Fibroblast of villous mesenchyme (primary cell): ENCODE data around the gene GRIK4. TPM values are rescaled to one million over a fixed set of nuclear protein-coding genes. Genes with fewer than 3 reads are reported as not detected.

Experiments
- DNase-seq: peaks from one replicate; pipeline ENCODE4 v3.0.0-alpha.2; 2010; ENCODE audit warnings: low read depth
- H3K4me3 ChIP-seq: 2 replicates; pipeline ENCODE4 v1.5.1; 2011; ENCODE audit warnings: low read depth, mild to moderate bottlenecking, low read length
- CTCF ChIP-seq: IDR thresholded peaks from 2 replicates; pipeline ENCODE4 v1.5.1; 2012; ENCODE audit warnings: low read depth, mild to moderate bottlenecking, low read length; ENCODE audit not compliant: insufficient read depth
- total RNA-seq: library from RNA; depleted of rRNA; stranded (reverse); fragments of >200 nt; gene quantifications from 2 replicates; pipeline ENCODE4 v1.2.3, GENCODE V29; 2012

GRIK4 gene
- total RNA-seq, 1 donor, result under 0.01 TPM

GRCh38 chr11:120966840-120967239, 455.3 kb downstream of the GRIK4 start:
- H3K4me3 ChIP-seq, result no peak overlapping the region
- no peak for DNase-seq
- TF ChIP-seq CTCF, result no peak

GRCh38 chr11:120969993-120970392, 458.4 kb downstream of the GRIK4 start:
- TF ChIP-seq CTCF, result no peak
- DNase-seq, result no peak
- no peak overlapping the region for H3K4me3 ChIP-seq

DNA sequence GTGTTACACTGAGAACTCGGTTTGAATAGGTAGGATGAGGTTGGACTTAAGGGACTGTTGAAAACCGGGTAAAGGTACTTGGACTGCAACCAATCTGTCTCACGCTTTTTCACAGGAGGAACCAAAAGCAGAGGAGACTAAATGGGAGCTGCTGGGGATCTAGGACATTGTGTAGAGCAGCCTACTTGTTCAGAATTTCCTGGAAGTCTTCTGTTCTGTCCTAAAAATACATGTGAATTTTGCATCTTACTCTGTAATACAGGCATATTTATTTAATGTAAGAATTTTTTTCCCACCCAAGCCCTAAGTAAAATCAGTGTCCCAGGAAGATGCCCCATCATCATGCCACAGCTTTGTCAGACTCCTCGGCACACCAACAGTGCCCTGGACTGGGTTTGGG, 460.3 kb downstream of the GRIK4 start:
- TF ChIP-seq CTCF, result no peak
- no peak overlapping the region for H3K4me3 ChIP-seq
- DNase-seq, result no peak

DNA sequence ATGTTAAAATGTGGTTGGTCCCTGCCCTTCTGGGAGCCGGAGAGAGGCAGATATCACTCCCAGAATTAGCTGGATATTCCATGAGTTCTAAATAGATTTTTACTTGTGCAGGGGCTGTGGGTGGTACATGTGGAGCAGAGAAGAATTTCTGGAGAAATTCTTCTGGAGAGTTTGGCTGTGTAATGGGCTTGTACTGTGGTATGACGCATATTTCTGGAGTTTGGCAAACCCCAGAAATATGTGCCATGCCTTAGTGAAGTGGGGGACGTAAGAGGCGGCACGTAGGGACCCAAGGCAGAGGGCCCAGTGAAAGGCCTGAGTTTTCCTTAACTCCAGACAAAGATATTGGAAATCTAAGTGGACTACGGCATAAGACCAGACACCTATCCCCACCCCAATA, 461.1 kb downstream of the GRIK4 start:
- TF ChIP-seq CTCF, result no peak
- DNase-seq, result no peak
- no peak overlapping the region for H3K4me3 ChIP-seq

DNA sequence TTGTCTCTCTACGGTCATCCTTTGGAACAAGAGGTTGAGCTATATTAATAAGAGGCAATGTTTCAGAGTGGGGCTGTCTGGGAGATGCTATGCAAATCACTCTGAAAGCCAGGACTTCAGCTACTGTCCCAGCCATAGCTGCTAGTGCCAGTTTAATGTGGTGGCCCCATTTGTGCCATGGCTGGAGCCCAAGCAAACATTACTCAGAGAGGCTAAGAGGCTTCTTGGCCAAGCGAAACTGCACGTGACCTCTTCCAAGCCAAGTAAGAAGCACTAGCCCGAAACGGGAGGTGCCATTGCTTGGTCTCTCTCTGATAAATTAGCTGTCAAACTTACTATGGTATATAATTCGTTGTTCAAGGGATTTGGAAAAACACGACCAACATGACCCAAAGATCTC, 462.0 kb downstream of the GRIK4 start:
- no peak for DNase-seq
- no peak for TF ChIP-seq CTCF
- no peak overlapping the region for H3K4me3 ChIP-seq

- H3K4me3 ChIP-seq, result no peak overlapping the region
- TF ChIP-seq CTCF, result no peak
- no peak for DNase-seq
Observed at GRCh38 chr11:120974466-120974865, 462.9 kb downstream of the GRIK4 start.

GRCh38 chr11:120974965-120975364, 463.4 kb downstream of the GRIK4 start:
- TF ChIP-seq CTCF, result no peak
- no peak overlapping the region for H3K4me3 ChIP-seq
- DNase-seq, result no peak
